GM12878 (cell line): Measurements from ENCODE around the gene MCM6. TPM values are rescaled to one million over a fixed set of nuclear protein-coding genes. Genes with fewer than 3 reads are reported as not detected.
"Not testable (repeated sequence)": the region's sequence is repeated elsewhere in the genome, so short reads cannot be mapped to it uniquely, and the experiment has no call there.

Experiments
- ATAC-seq: fragments of 200-7000 bp; cut with Tn5 transposase; 3 replicates; pipeline ENCODE4 v1.9.1; 2020; ENCODE audit warnings: mild to moderate bottlenecking, moderate library complexity
- BruUV-seq: library from RNA; stranded (reverse); fragments of 400-500 nt; replicated peaks from 2 replicates; lab custom pipeline; 2021; lab: Mats Ljungman, UMichigan
- CTCF ChIA-PET: fragments of 300-600 bp; sonication (Branson Sonifier 250); formaldehyde crosslinking; extraction: SDS; loops from one replicate; lab custom pipeline; 2021; ENCODE audit warnings: inconsistent platforms; lab: Yijun Ruan, JAX
- POLR2A ChIA-PET: fragments of 350-600 bp; formaldehyde crosslinking; extraction: SDS; loops from one replicate; lab custom pipeline; 2021; ENCODE audit warnings: inconsistent platforms; lab: Charles Lee
- RAD21 ChIA-PET: fragments of 300-600 bp; sonication (Branson Sonifier 250); formaldehyde crosslinking; loops from one replicate; lab custom pipeline; 2023; ENCODE audit warnings: antibody characterized with exemption; ENCODE audit not compliant: unreplicated experiment; lab: Charles Lee
- SMC1A ChIA-PET: fragments of 300-600 bp; sonication (Branson Sonifier 250); formaldehyde crosslinking; loops from one replicate; lab custom pipeline; 2023; ENCODE audit not compliant: unreplicated experiment, uncharacterized antibody; lab: Charles Lee
- DNase-seq: peaks from one replicate; pipeline ENCODE4 v3.0.0-alpha.2; 2011; ENCODE audit warnings: low read depth, low spot score
- FAIRE-seq: peaks from 3 replicates; lab custom pipeline; 2011; peaks lifted over from hg19 to GRCh38; lab: Jason Lieb, UNC
- H2AFZ ChIP-seq: 2 replicates; pipeline ENCODE4 v1.6.0; 2011; ENCODE audit warnings: low read depth, low read length, control low read depth; ENCODE audit not compliant: control insufficient read depth
- H3K27ac ChIP-seq: 2 replicates; pipeline ENCODE4 v1.5.1; 2011; ENCODE audit warnings: control low read depth; ENCODE audit not compliant: control insufficient read depth, insufficient read depth
- H3K27me3 ChIP-seq, 2 experiments: replicated peaks in 1 of 2; 2 replicates each; pipeline versions ENCODE4 v1.6.0 to v1.6.1; 2011; ENCODE audit warnings: low read length in 1 of 2; ENCODE audit not compliant: control insufficient read depth in 2 of 2, insufficient read depth in 2 of 2
- H3K36me3 ChIP-seq, 2 experiments: 2 replicates each; pipeline ENCODE4 v1.5.1; 2011; ENCODE audit warnings: low read length in 1 of 2; ENCODE audit not compliant: control insufficient read depth in 2 of 2, insufficient read depth in 2 of 2
- H3K4me1 ChIP-seq: 2 replicates; pipeline ENCODE4 v1.6.1; 2011; ENCODE audit warnings: mild to moderate bottlenecking, low read length, moderate library complexity, mixed read lengths; ENCODE audit not compliant: control insufficient read depth, insufficient read depth
- H3K4me2 ChIP-seq: 2 replicates; pipeline ENCODE4 v1.6.0; 2011; ENCODE audit warnings: control low read depth; ENCODE audit not compliant: control insufficient read depth, insufficient read depth
- H3K4me3 ChIP-seq: fragments of 200-600 bp; sonication (generic); 2 replicates; pipeline ENCODE4 v1.5.1; 2016
- H3K79me2 ChIP-seq: 2 replicates; pipeline ENCODE4 v1.6.0; 2011; ENCODE audit warnings: low read length; ENCODE audit not compliant: control insufficient read depth, insufficient read depth
- H3K9ac ChIP-seq: 2 replicates; pipeline ENCODE4 v1.8.0; 2011; ENCODE audit warnings: low read length, control low read depth, mixed read lengths; ENCODE audit not compliant: control insufficient read depth, insufficient read depth
- H3K9me3 ChIP-seq: replicated peaks from 3 replicates; pipeline ENCODE4 v1.5.1; 2011; ENCODE audit warnings: mild to moderate bottlenecking, low read length; ENCODE audit not compliant: control insufficient read depth, insufficient read depth
- H4K20me1 ChIP-seq: 2 replicates; pipeline ENCODE4 v1.6.0; 2011; ENCODE audit not compliant: control insufficient read depth, insufficient read depth
- MTA2 ChIP-seq: fragments of 450-650 bp; IDR thresholded peaks from 2 replicates; pipeline ENCODE4 v1.6.1; 2016; ENCODE audit warnings: low read depth, mild to moderate bottlenecking, moderate library complexity
- WGBS: methylation state at CpG from one replicate; pipeline ENCODE4 v1.1.6; 2016; ENCODE audit warnings: low lambda C conversion rate; ENCODE audit not compliant: insufficient replicate concordance, insufficient coverage; ENCODE audit errors: missing lambda C conversion rate; 5-methylcytosine and 5-hydroxymethylcytosine counted together
- in situ Hi-C: fragments of 300-500 bp; cut with MboI; formaldehyde crosslinking; loops from 9 replicates; pipeline ENCODE4 v1.14.3; 2018; ENCODE audit warnings: mixed read lengths
- intact Hi-C: fragments of 100-400 bp; cut with micrococcal nuclease; formaldehyde crosslinking; loops from one replicate; pipeline ENCODE4 v1.14.2; 2022; ENCODE audit not compliant: unreplicated experiment
- polyA plus RNA-seq, 11 experiments: library from polyadenylated mRNA; depleted of rRNA in 4 of 11; unstranded in 6 of 11; stranded (reverse) in 5 of 11; fragments of >200 nt; fragmentation: Nextera tagmentation in 4 of 11; fragmentation: Illumina TruSeq in 1 of 11; extraction: Ambion mirVana in 4 of 11; extraction: Trizol in 1 of 11; gene quantifications; 1 replicate in 1 of 11; 2 replicates in 10 of 11; pipeline versions ENCODE4 v1.2.1 to v1.2.3, GENCODE V29; 2011 to 2016; ENCODE audit warnings: inconsistent platforms in 2 of 11, missing spikeins in 2 of 11, low read depth in 1 of 11
- total RNA-seq, 4 experiments: library from RNA; depleted of rRNA in 3 of 4; stranded (reverse); fragments of >200 nt in 3 of 4; fragmentation: Illumina TruSeq in 1 of 4; extraction: Trizol in 1 of 4; gene quantifications; 2 replicates each; pipeline versions ENCODE4 v1.2.1 to v1.2.3, GENCODE V29; 2013 to 2021
- TF ChIP-seq, protein P1 (sequence below), 3 experiments: IDR thresholded peaks in 2 of 3; conservative IDR thresholded peaks in 1 of 3; 2 replicates each; pipeline ENCODE4 v1.5.1; 2011; ENCODE audit warnings: low read depth in 3 of 3, low read length in 3 of 3, mild to moderate bottlenecking in 3 of 3, control low read depth in 2 of 3, moderate library complexity in 2 of 3, inconsistent platforms in 1 of 3, mixed read lengths in 1 of 3; ENCODE audit not compliant: control insufficient read depth in 2 of 3, insufficient read depth in 1 of 3; ENCODE audit errors: extremely low read depth in 1 of 3

MCM6 gene
- total and polyA plus RNA-seq, 10 of the 15 experiments (the other 5 are each of a cell fraction or from before 2014, with no cell fraction given) = 37.4 to 118 (median 82.2) TPM

DNA sequence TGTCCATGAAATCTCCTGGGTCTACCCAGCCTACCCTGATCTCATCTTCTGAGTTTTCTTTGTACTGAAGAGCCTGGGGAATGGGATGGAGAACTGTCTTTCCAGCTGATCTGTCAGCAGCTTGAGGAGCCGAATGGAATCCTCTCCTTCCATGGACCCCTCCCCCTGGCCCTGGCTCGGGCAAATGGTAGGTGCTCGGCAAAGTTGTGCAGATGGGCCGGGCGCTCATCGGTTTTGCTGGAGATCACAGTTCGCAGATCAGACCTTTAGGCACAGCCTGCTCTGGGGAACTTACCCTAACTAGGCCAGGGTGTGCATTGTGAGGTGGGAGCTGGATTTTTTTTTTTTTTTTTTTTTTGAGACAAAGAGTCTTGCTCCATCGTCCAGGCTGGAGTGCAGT lies 79.6 kb downstream of the MCM6 start:
- no peak overlapping the region for H3K9ac ChIP-seq
- TF ChIP-seq MTA2 = no peak
- in situ Hi-C loops (no loop called here), intact Hi-C loops (loop anchor here (2.0 to 5.0 kb wide), 3 partner anchors 324 to 794 kb away; no protein-coding TSS in a partner anchor)
- no peak overlapping the region for H2AFZ ChIP-seq
- ChIA-PET SMC1A (interaction anchor here (0.6 to 3.2 kb wide), 15 partner anchors 22 to 792 kb away, joined by 3 to 20 read pairs (median 3); no protein-coding TSS in a partner anchor), POLR2A (interaction anchor here (0.6 to 1.6 kb wide), 5 partner anchors 12 to 728 kb away, joined by 3 to 5 read pairs (median 5); no protein-coding TSS in a partner anchor), RAD21 (interaction anchor here (0.7 to 2.4 kb wide), 9 partner anchors 17 to 1683 kb away, joined by 3 to 16 read pairs (median 3); no protein-coding TSS in a partner anchor), CTCF (interaction anchor here (0.6 to 5.8 kb wide), 39 partner anchors 9 to 808 kb away, joined by 3 to 46 read pairs (median 7); partner anchors contain the start of genes MCM6 and UBXN4)
- FAIRE-seq (no peak), ATAC-seq (no peak), DNase-seq (no peak)
- H3K4me1 ChIP-seq = peaks cover 16% of the 10 kb centered on the region
- no peaks in the 10 kb centered on the region for H3K79me2 ChIP-seq
- no peak overlapping the region for H3K4me2 ChIP-seq
- H3K9me3 ChIP-seq = peaks cover 5% of the 10 kb centered on the region; the same call in 2 of the 3 replicates
- no TSS peak for BruUV-seq
- H3K36me3 ChIP-seq = no peaks in the 10 kb centered on the region
- 75% methylated on average over 7 of the region's 8 CpGs for WGBS
- H3K4me3 ChIP-seq = no peak overlapping the region
- H3K27me3 ChIP-seq = no peaks in the 10 kb centered on the region
- no peak overlapping the region for H3K27ac ChIP-seq
- no peaks in the 10 kb centered on the region for H4K20me1 ChIP-seq

DNA sequence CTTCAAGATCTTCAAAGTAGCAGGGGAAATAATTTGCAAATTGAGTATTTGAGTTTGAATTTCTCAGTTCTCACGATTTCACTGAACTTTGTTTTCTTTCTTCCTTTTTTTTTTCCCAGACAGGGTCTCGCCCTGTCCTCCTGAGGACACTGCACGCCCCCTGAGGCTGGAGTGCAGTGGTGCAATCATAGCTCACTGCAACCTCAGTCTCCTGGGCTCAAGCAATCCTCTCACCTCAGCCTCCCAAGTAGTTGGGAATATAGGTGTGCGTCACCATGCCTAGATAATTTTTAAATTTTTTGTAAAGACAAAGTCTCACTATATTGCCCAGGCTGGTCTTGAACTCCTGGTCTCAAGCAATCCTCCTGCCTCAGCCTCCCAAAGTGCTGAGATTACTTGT lies 80.6 kb downstream of the MCM6 start:
- not testable (repeated sequence) for ATAC-seq, DNase-seq
- WGBS = 78% methylated on average over 4 of the region's 4 CpGs
- TF ChIP-seq, protein P1, sequence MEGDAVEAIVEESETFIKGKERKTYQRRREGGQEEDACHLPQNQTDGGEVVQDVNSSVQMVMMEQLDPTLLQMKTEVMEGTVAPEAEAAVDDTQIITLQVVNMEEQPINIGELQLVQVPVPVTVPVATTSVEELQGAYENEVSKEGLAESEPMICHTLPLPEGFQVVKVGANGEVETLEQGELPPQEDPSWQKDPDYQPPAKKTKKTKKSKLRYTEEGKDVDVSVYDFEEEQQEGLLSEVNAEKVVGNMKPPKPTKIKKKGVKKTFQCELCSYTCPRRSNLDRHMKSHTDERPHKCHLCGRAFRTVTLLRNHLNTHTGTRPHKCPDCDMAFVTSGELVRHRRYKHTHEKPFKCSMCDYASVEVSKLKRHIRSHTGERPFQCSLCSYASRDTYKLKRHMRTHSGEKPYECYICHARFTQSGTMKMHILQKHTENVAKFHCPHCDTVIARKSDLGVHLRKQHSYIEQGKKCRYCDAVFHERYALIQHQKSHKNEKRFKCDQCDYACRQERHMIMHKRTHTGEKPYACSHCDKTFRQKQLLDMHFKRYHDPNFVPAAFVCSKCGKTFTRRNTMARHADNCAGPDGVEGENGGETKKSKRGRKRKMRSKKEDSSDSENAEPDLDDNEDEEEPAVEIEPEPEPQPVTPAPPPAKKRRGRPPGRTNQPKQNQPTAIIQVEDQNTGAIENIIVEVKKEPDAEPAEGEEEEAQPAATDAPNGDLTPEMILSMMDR (IDR thresholded peaks at IDR 0.05 in 2 of 3, conservative IDR thresholded peaks at IDR 0.05 in 1 of 3; ENCODE audit: control insufficient read depth in 2 of 3, extremely low read depth in 1 of 3, insufficient read depth in 1 of 3, low read depth in 3 of 3, low read length in 3 of 3) = 0 out of 6 replicates have a peak, but pooled peaks of 2 of the 3 experiments have one; percentile 5 to 11
- TF ChIP-seq, all 136 proteins: peak for 1; not testable (repeated sequence) for 135
- H3K4me3 ChIP-seq, H3K36me3 ChIP-seq, H3K27ac ChIP-seq, H3K9me3 ChIP-seq, H3K27me3 ChIP-seq, in situ Hi-C loops, H4K20me1 ChIP-seq, H2AFZ ChIP-seq, H3K9ac ChIP-seq, BruUV-seq, FAIRE-seq, H3K79me2 ChIP-seq, H3K4me2 ChIP-seq: not testable (repeated sequence)
- CTCF ChIA-PET = interaction anchor here (0.6 to 5.8 kb wide), 8 partner anchors 14 to 807 kb away, joined by 3 to 38 read pairs (median 4); no protein-coding TSS in a partner anchor
- RAD21 ChIA-PET = interaction anchor here (0.6 kb wide), 1 partner anchor 531 kb away, joined by 4 read pairs; no protein-coding TSS in a partner anchor
- POLR2A ChIA-PET = interaction anchor here (1.6 kb wide), 1 partner anchor 11 kb away, joined by 5 read pairs; no protein-coding TSS in a partner anchor
- SMC1A ChIA-PET = interaction anchor here (0.6 to 1.6 kb wide), 5 partner anchors 27 to 86 kb away, joined by 3 to 4 read pairs (median 4); no protein-coding TSS in a partner anchor
- peaks cover 14% of the 10 kb centered on the region for H3K4me1 ChIP-seq
- intact Hi-C loops = loop anchor here (2.0 to 5.0 kb wide), 3 partner anchors 323 to 793 kb away; no protein-coding TSS in a partner anchor
